Thymus (tissue), 11 donors: ENCODE results near the gene DNM3. TPM values are rescaled to one million over a fixed set of nuclear protein-coding genes. Genes with fewer than 3 reads are reported as not detected.

Experiments
- DNase-seq, 9 donors: peaks; one replicate each; pipeline ENCODE4 v3.0.0-alpha.2; 2013; ENCODE audit warnings: low spot score in 9 of 9, low read depth in 6 of 9, missing footprints in 1 of 9
- H3K27ac ChIP-seq, 2 donors: one replicate each; pipeline ENCODE4 v1.5.1; 2013; ENCODE audit warnings: control low read depth in 1 of 2, low read depth in 1 of 2, low read length in 1 of 2, mild to moderate bottlenecking in 1 of 2, moderate library complexity in 1 of 2
- H3K27me3 ChIP-seq, 2 donors: one replicate each; pipeline ENCODE4 v1.5.1; 2013; ENCODE audit warnings: low read length in 1 of 2; ENCODE audit not compliant: control insufficient read depth in 2 of 2, insufficient read depth in 1 of 2
- H3K36me3 ChIP-seq, 2 donors: one replicate each; pipeline ENCODE4 v1.5.1; 2013; ENCODE audit warnings: low read length in 1 of 2, mild to moderate bottlenecking in 1 of 2, moderate library complexity in 1 of 2; ENCODE audit not compliant: control insufficient read depth in 2 of 2, insufficient read depth in 2 of 2
- H3K4me1 ChIP-seq, 2 donors: one replicate each; pipeline ENCODE4 v1.5.1; 2013; ENCODE audit warnings: low read length in 2 of 2; ENCODE audit not compliant: control insufficient read depth in 2 of 2, insufficient read depth in 2 of 2
- H3K4me3 ChIP-seq, 2 donors: one replicate each; pipeline ENCODE4 v1.5.1; 2013; ENCODE audit warnings: low read length in 2 of 2, control low read depth in 1 of 2, mild to moderate bottlenecking in 1 of 2
- H3K9me3 ChIP-seq, 2 donors: one replicate each; pipeline ENCODE4 v1.5.1; 2013; ENCODE audit warnings: low read length in 1 of 2, mild to moderate bottlenecking in 1 of 2; ENCODE audit not compliant: control insufficient read depth in 2 of 2, insufficient read depth in 1 of 2
- WGBS: extraction: QIAGEN DNeasy Blood & Tissue Kit; methylation state at CpG from one replicate; pipeline ENCODE4 v1.1.7; 2013; 5-methylcytosine and 5-hydroxymethylcytosine counted together
- polyA plus RNA-seq: library from polyadenylated mRNA; stranded (reverse); fragments of 200-250 nt; gene quantifications from one replicate; pipeline ENCODE4 v1.2.3, GENCODE V29; 2013
- total RNA-seq: library from RNA; stranded (reverse); fragments of 120-200 nt; gene quantifications from one replicate; pipeline ENCODE4 v1.2.4, GENCODE V29; 2013
- donor health status: healthy.

DNM3 gene
- total and polyA plus RNA-seq, 2 donors = 1.9 to 2.2 TPM

- H3K27me3 ChIP-seq = no peaks in the 10 kb centered on the region
- no peaks in the 10 kb centered on the region for H3K4me1 ChIP-seq
- no peaks in the 10 kb centered on the region for H3K36me3 ChIP-seq
- no peak for DNase-seq
- H3K4me3 ChIP-seq = no peak overlapping the region
- peaks cover 0 to 3% of the 10 kb centered on the region in 2 donors for H3K9me3 ChIP-seq
- no peak overlapping the region for H3K27ac ChIP-seq
Measured at GRCh38 chr1:172148707-172149106, 307.4 kb downstream of the DNM3 start.

DNA sequence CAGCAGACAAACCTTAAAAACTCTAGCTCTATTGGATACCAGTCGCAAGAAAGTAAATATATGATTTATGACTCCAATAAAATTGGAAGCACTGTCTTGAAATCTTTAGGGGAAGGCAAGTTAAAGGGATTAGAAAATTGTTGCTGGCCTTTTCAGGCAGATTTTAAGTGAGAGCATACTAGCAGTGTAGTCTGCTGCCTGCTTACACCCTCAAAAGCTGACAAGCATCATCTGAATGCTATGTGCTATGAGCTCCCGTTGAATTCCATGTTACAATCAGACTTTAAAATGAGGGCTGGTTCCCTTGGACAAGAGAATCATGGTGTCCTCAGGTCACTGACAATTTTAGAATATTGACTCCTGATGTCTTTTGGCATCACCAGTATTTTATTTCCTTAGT lies 308.0 kb downstream of the DNM3 start:
- H3K4me1 ChIP-seq = no peaks in the 10 kb centered on the region
- peaks cover 0 to 1% of the 10 kb centered on the region in 2 donors for H3K9me3 ChIP-seq
- no peak for DNase-seq
- no peaks in the 10 kb centered on the region for H3K27me3 ChIP-seq
- no peak overlapping the region for H3K27ac ChIP-seq
- no peaks in the 10 kb centered on the region for H3K36me3 ChIP-seq
- WGBS = 96% methylated on average over 2 of the region's 2 CpGs
- no peak overlapping the region for H3K4me3 ChIP-seq

- Histone ChIP-seq H3K4me3 (no peak overlapping the region), H3K9me3 (no peaks in the 10 kb centered on the region), H3K27me3 (no peaks in the 10 kb centered on the region), H3K4me1 (no peaks in the 10 kb centered on the region), H3K27ac (no peak overlapping the region), H3K36me3 (no peaks in the 10 kb centered on the region)
- DNase-seq = peak in 2 of 9 donors; percentile 8 to 28
- WGBS = 57% methylated on average over 2 of the region's 2 CpGs
Measured at GRCh38 chr1:172154551-172154950, 313.3 kb downstream of the DNM3 start.

GRCh38 chr1:172155766-172156165 lies 314.5 kb downstream of the DNM3 start:
- Histone ChIP-seq H3K27me3 (no peaks in the 10 kb centered on the region), H3K4me3 (no peak overlapping the region), H3K27ac (no peak overlapping the region), H3K36me3 (no peaks in the 10 kb centered on the region), H3K9me3 (no peaks in the 10 kb centered on the region), H3K4me1 (no peaks in the 10 kb centered on the region)
- WGBS = 94% methylated on average over 2 of the region's 2 CpGs
- no peak for DNase-seq

- Histone ChIP-seq H3K4me3 (no peak overlapping the region), H3K9me3 (no peaks in the 10 kb centered on the region), H3K36me3 (no peaks in the 10 kb centered on the region), H3K27me3 (no peaks in the 10 kb centered on the region), H3K27ac (no peak overlapping the region), H3K4me1 (no peaks in the 10 kb centered on the region)
- no peak for DNase-seq
- WGBS = 94% methylated on average over 2 of the region's 2 CpGs
Measured at GRCh38 chr1:172162236-172162635, 320.9 kb downstream of the DNM3 start.

- Histone ChIP-seq H3K27me3 (no peaks in the 10 kb centered on the region), H3K9me3 (no peaks in the 10 kb centered on the region), H3K4me1 (no peaks in the 10 kb centered on the region), H3K4me3 (no peak overlapping the region), H3K27ac (no peak overlapping the region), H3K36me3 (no peaks in the 10 kb centered on the region)
- WGBS = 96% methylated on average over 4 of the region's 4 CpGs
- DNase-seq = no peak
Measured at GRCh38 chr1:172163498-172164215, 322.4 kb downstream of the DNM3 start.

DNA sequence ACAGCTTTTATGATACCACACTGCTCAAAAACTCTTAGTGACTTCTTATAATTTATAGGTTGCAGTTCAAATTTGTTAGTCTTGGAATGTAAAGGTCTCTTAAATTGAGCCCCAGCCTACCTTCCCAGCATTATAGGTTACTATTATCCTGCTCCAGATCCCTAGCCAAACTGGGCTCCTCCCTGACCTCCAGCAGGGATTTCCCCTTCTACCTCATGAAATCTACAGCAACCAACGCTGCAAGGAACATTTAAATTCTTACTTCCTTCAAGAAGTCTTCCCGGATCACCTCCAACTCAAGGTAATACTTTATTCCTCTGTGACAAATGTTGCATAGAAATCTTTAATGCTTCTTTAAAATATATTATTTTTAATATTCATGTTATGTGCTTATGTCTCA lies 324.1 kb downstream of the DNM3 start:
- Histone ChIP-seq H3K9me3 (no peaks in the 10 kb centered on the region), H3K36me3 (no peaks in the 10 kb centered on the region), H3K4me3 (no peak overlapping the region), H3K4me1 (no peaks in the 10 kb centered on the region), H3K27me3 (no peaks in the 10 kb centered on the region), H3K27ac (no peak overlapping the region)
- DNase-seq = no peak
- WGBS = 96% methylated on average over 2 of the region's 2 CpGs

DNA sequence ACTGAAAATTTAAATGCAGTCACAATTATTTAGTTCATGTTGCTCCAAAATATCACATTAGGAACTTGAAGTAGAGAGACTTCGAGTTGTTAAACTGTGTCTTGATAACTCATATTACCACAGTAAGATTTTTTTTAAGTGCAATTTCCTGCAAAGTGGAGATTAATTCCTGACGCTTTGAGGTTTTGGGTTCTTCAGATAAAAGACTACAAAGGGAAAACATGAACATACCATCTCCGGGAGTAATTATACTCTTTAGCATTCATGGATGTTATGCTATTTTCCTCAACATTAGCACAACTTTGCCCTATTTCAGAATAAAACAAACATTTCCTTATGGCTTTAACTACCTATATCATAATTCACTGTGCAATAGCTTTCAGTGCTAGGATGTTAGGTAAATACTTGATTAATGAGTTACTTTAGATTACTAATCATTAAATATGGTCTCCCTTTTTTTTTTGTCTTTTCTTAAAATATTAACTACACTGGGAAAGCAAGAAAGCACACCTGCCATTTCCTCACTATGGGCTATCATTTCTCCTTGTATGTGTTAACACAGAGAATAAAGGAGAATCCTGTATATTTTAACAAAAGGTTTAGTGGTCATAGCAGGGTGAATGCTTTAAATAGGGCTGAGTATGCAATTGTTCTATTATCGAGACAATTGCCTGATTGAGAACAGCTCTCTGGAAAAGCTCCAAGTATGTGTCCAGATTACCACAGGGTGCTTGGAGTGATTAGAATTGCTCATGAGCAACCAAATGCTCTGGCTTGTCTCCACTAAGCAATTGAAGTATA lies 326.7 kb downstream of the DNM3 start:
- Histone ChIP-seq H3K4me1 (no peaks in the 10 kb centered on the region), H3K4me3 (no peak overlapping the region), H3K36me3 (no peaks in the 10 kb centered on the region), H3K9me3 (no peaks in the 10 kb centered on the region), H3K27me3 (no peaks in the 10 kb centered on the region), H3K27ac (no peak overlapping the region)
- DNase-seq = no peak
- WGBS = 50% methylated on average over 4 of the region's 4 CpGs

DNA sequence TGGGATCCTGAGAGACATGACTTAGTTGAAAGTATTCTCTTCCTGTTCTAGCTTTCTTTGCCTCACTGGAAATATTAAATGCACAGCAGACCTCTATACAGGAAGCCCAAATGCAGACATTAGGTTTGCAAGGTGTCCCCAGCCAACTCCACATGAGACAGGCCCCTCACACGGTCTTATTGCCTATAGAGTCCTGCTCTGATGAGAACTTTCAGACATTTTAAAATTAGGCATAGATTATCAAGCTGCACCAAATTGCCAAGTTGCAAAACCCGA lies 327.2 kb downstream of the DNM3 start:
- H3K4me3 ChIP-seq = no peak overlapping the region
- H3K9me3 ChIP-seq = no peaks in the 10 kb centered on the region
- no peak for DNase-seq
- H3K27me3 ChIP-seq = no peaks in the 10 kb centered on the region
- WGBS = 85% methylated on average over 2 of the region's 2 CpGs
- H3K27ac ChIP-seq = no peak overlapping the region
- H3K4me1 ChIP-seq = no peaks in the 10 kb centered on the region
- no peaks in the 10 kb centered on the region for H3K36me3 ChIP-seq
